Thoracic aorta (tissue), 2 donors: Measurements from ENCODE around the gene RIMBP3C. TPM values are rescaled to one million over a fixed set of nuclear protein-coding genes. Genes with fewer than 3 reads are reported as not detected.

ENCODE experiments used
- ATAC-seq: fragments of 150-250 bp; one replicate; pipeline ENCODE4 v1.8.0; 2017; ENCODE audit warnings: low read depth; ENCODE audit not compliant: insufficient number of reproducible peaks, low FRiP score
- DNase-seq: peaks from one replicate; pipeline ENCODE4 v3.0.0-alpha.2; 2020; ENCODE audit warnings: low spot score
- H3K27ac ChIP-seq, 2 donors: fragments of 200-600 bp; sonication (generic); 1 replicate in 1 of 2; 2 replicates in 1 of 2; pipeline ENCODE4 v1.5.1; 2016; ENCODE audit warnings: mild to moderate bottlenecking in 2 of 2, moderate library complexity in 2 of 2
- H3K27me3 ChIP-seq: fragments of 200-600 bp; sonication (generic); replicated peaks from 2 replicates; pipeline ENCODE4 v1.6.0; 2016; ENCODE audit warnings: mild to moderate bottlenecking; ENCODE audit not compliant: insufficient read depth
- H3K36me3 ChIP-seq: fragments of 200-600 bp; sonication (generic); one replicate; pipeline ENCODE4 v1.5.1; 2016
- H3K4me1 ChIP-seq, 2 donors: fragments of 200-600 bp; sonication (generic); 1 replicate in 1 of 2; 2 replicates in 1 of 2; pipeline versions ENCODE4 v1.5.1 to v1.6.0; 2016; ENCODE audit warnings: low read depth in 2 of 2, mild to moderate bottlenecking in 1 of 2; ENCODE audit not compliant: control insufficient read depth in 1 of 2
- H3K4me3 ChIP-seq: fragments of 200-600 bp; sonication (generic); 2 replicates; pipeline ENCODE4 v1.5.1; 2016; ENCODE audit warnings: mild to moderate bottlenecking
- H3K9me3 ChIP-seq: fragments of 200-600 bp; sonication (generic); 2 replicates; pipeline ENCODE4 v1.5.1; 2016
- CTCF ChIP-seq: fragments of 200-600 bp; sonication (generic); IDR thresholded peaks from one replicate; pipeline ENCODE4 v1.5.1; 2019; ENCODE audit warnings: antibody characterized with exemption
- total RNA-seq, 2 donors: library from RNA; depleted of rRNA; stranded (reverse); fragments of >200 nt; gene quantifications; one replicate each; pipeline versions ENCODE4 v1.1.0 to v1.2.3, GENCODE V29; 2016

Gene RIMBP3C
- total RNA-seq, 2 donors from 2014 or later = 0.14 to 0.28 TPM

- Histone ChIP-seq H3K36me3 (peaks cover 15% of the 10 kb centered on the region), H3K9me3 (no peaks in the 10 kb centered on the region), H3K27ac (no peak overlapping the region), H3K27me3 (no peaks in the 10 kb centered on the region), H3K4me3 (no peak overlapping the region), H3K4me1 (peaks cover 21 to 51% of the 10 kb centered on the region in 2 donors)
- DNase-seq (no peak), ATAC-seq (no peak)
- no peak for TF ChIP-seq CTCF
These were observed 42.4 kb upstream of the RIMBP3C start for GRCh38 chr22:21593406-21594232.

- no peak overlapping the region for H3K4me3 ChIP-seq
- no peaks in the 10 kb centered on the region for H3K9me3 ChIP-seq
- H3K4me1 ChIP-seq = peaks cover 29 to 61% of the 10 kb centered on the region in 2 donors
- H3K27me3 ChIP-seq = no peaks in the 10 kb centered on the region
- H3K27ac ChIP-seq = no peak overlapping the region
- peaks cover 15% of the 10 kb centered on the region for H3K36me3 ChIP-seq
- no peak for DNase-seq
- no peak for ATAC-seq
- no peak for TF ChIP-seq CTCF
These were observed 41.2 kb upstream of the RIMBP3C start for GRCh38 chr22:21592422-21592821.

GRCh38 chr22:21591695-21592094 is 40.4 kb upstream of the RIMBP3C start:
- peaks cover 15% of the 10 kb centered on the region for H3K36me3 ChIP-seq
- TF ChIP-seq CTCF = no peak
- peak; percentile 18 for DNase-seq
- no peak overlapping the region for H3K4me3 ChIP-seq
- peak overlapping the region; percentile 37 to 55 for H3K27ac ChIP-seq
- no peak for ATAC-seq
- peaks cover 29 to 63% of the 10 kb centered on the region in 2 donors for H3K4me1 ChIP-seq
- no peaks in the 10 kb centered on the region for H3K9me3 ChIP-seq
- no peaks in the 10 kb centered on the region for H3K27me3 ChIP-seq

GRCh38 chr22:21590809-21591641 is 39.8 kb upstream of the RIMBP3C start:
- TF ChIP-seq CTCF = no peak
- ATAC-seq (no peak), DNase-seq (no peak)
- no peaks in the 10 kb centered on the region for H3K27me3 ChIP-seq
- H3K36me3 ChIP-seq = peaks cover 15% of the 10 kb centered on the region
- H3K4me1 ChIP-seq = peaks cover 29 to 63% of the 10 kb centered on the region in 2 donors
- H3K27ac ChIP-seq = peak overlapping the region; percentile 37 to 55
- no peaks in the 10 kb centered on the region for H3K9me3 ChIP-seq
- no peak overlapping the region for H3K4me3 ChIP-seq

GRCh38 chr22:21589396-21589795 is 38.1 kb upstream of the RIMBP3C start:
- Histone ChIP-seq H3K27me3 (no peaks in the 10 kb centered on the region), H3K4me1 (peaks cover 29 to 63% of the 10 kb centered on the region in 2 donors), H3K27ac (no peak overlapping the region), H3K36me3 (peaks cover 15% of the 10 kb centered on the region), H3K9me3 (no peaks in the 10 kb centered on the region), H3K4me3 (no peak overlapping the region)
- DNase-seq (no peak), ATAC-seq (no peak)
- no peak for TF ChIP-seq CTCF
